Left kidney (tissue), 2 donors: ENCODE data around the gene RNF114. TPM values are rescaled to one million over a fixed set of nuclear protein-coding genes. Genes with fewer than 3 reads are reported as not detected.
"Not testable (repeated sequence)": the region's sequence is repeated elsewhere in the genome, so short reads cannot be mapped to it uniquely, and the experiment has no call there.

Experiments
- DNase-seq: peaks from one replicate; pipeline ENCODE4 v3.0.0-alpha.2; 2013
- polyA plus RNA-seq: library from polyadenylated mRNA; unstranded; fragments of 120-200 nt; gene quantifications from one replicate; pipeline ENCODE4 v1.2.1, GENCODE V29; 2013; ENCODE audit not compliant: insufficient read length

RNF114 gene
- polyA plus RNA-seq, 1 donor, result 79.3 TPM

DNA sequence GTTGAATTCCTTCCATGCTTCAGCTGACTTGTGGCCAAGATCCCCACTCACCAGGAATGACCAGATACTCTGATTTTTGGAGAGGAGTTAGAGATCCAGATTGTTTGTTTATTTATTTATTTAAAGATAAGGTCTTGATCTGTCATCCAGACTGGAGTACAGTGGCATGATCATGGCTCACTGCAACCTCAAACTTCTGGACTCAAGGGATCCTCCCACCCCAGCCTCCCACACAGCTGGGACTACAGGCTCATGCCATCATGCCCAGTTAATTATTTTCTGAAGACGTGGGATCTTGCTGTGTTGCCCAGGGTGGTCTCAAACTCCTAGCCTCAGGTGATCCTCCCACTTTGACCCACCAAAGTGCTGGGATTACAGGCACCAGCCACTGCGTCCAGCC lies 16.7 kb upstream of the RNF114 start:
- DNase-seq, result no peak

- no peak for DNase-seq
These were observed 11.9 kb upstream of the RNF114 start for GRCh38 chr20:49924247-49924646.

- no peak for DNase-seq
These were observed 10.2 kb upstream of the RNF114 start for GRCh38 chr20:49925901-49926454.

DNA sequence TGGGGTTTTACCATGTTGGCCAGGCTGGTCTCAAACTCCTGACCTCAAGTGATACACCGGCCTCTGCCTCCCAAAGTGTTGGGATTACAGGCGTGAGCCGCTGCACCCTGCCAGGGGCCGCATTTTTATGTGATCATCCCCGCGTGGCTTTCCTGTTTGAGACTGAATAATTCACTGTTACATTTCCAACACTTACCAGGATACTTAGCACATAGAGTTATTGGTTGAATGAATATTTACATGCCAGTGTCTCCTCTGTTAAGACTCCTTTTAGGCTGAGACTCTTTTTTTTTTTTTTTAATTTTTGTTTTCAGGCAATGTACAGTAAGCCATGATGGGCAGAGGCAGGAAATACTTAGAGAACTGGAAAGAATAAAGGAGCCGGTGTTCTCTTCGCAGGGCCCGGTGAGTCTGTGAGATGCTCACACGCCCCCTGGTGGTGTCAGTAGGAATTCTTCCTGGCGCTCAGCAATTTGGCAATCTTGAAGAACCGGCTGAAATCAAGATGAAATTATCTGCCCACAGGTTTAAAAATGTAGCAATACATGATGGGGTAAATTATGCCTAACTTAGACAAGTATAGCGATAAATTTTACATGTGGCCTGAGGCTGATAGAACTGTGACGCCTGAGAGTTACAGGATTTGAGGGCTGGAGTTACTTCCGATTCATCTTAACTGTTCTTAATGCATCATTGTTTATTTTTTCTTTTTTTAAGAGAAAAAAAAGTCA lies 7.6 kb upstream of the RNF114 start:
- DNase-seq, result peak; percentile 83

- DNase-seq, result no peak
These were observed 7.1 kb upstream of the RNF114 start for GRCh38 chr20:49929142-49929494.

DNA sequence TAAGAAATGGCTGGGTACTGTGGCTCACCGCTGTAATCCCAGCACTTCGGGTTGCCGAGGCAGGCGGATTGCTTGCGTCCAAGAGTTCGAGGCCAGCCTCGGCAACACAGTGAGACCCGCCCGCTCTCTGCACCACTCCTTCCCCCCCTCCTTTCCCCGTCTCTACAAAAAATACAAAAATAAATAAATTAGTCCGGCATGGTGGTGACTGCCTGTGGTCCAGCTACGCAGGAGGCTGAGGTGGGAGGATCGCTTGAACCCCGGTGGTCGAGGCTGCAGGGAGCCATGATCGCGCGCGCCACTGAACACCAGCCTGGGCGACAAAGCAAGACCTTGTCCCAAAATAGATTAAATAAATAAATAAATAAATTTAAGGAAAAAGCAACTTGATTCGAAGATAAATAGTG lies 448 bp upstream of the RNF114 start:
- no peak for DNase-seq

DNA sequence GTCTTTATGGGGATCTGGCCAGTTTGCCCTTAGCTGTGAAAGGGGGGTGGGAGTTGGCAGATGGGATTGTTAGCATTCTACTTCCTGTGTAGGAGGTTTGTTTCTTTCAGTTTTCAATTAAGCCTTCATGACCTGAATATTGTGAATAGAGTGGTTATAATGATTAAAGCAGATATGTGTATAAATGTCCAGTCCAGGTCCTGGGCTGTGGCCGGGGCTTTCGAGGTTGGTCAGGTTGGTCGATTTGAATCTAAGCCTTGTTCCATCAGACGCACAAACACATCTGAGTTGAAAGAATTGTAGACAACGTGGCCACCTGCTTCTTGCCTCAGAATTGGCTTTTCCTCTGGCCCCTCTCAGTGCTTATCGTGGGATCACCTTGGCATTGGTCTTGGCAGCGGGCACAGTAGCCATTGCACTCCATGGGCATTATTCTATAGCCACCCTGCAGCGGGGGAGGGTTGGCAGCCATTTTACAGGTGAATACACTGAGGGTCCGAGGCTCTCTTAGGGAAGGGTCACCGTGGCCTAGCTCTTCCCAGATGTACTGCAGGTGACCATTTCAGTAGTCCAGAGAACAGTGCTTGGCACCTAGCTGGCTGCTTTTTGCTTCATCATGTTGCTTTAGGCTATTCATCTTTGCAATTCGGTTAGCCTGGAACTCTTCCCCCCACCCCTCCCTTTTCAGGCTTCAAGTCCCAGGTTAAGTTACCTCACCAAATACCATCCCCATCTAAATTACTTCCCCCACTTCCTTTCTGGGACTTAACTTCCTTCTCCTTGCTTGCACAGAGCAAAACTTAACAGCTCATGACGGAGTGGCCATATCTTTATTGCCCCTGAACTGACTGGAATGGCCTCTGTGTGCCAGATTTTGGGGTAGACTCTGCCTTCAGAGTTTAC lies 1.1 kb downstream of the RNF114 start:
- no peak for DNase-seq

DNA sequence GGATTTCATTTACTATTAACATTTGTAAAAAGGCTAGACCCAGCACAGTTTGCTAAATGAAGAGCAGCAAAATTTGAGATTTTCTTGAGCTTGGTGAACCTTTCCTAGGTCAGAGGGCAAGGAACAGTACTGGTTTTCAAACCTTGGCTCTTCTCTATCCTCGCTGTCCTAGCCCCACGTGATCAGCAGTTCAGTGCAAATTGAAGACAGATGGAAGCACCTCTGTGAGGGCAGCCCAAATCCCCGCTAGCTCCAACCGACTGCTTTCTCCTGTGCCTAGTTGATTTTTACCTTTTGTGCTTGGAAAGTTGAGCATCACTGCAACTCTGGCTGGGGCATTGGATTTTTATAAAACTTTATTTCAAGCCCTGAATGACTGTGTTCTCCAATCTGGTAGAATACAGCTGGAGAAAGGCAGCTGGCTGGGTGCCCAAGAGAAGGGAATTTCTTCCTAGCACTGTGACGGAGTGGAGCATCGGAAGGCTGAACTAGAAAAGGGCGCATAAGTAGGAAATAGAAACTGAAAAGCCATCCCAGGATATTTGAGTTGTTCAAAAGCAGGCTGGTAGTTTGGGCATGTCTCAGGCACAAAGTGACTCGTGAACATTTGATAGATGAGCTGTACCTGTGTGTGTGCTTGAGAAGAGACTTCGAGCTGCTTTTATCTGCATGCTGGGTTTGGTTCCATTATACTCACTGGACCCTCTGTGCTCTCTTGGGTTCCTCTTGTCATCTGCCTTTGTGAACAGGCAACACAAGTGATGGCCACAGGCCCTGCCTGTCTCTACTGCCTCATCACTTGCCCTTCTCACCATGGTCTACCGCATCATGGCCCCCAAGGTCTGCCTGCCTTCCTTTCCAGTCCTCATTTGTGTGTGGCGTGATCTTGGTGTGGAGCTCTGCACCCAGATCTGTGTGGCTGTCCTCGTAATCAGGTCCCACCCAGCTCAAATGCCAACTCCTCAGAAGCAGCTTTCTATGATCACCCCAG lies 2.3 kb downstream of the RNF114 start:
- no peak for DNase-seq

DNA sequence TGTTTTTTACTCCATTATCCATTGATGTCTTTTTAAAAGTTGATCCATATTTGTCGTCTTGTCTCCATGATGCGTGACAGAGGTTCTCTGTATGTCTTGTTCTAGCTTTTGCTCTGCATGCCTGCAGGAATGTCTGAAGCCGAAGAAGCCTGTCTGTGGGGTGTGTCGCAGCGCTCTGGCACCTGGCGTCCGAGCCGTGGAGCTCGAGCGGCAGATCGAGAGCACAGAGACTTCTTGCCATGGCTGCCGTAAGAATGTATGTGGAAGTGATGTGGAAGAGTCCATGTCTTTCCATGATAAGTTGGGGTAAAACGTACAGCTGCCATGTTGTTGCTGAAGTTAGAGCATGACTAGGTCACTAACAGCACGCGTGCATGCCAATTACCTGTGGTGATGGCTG lies 5.3 kb downstream of the RNF114 start:
- no peak for DNase-seq

DNA sequence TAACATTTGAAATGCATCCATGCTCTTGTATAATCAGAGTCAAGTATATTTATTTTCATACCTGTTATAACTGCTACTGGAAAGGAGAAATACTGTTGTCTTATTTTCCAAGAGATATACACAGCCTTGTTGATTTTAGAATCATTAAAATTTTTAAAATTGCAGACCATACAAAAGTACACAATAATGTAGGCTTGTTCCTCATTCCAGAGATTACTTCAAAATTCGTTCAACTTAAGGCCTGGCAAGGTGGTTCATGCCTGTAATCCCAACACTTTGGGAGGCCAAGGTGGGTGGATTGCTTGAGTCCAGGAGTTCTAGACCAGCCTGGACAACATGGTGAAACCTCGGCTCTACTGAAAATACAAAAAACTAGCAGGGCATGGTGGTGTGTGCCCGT lies 6.1 kb downstream of the RNF114 start:
- DNase-seq, result no peak

GRCh38 chr20:49942942-49943341 lies 6.7 kb downstream of the RNF114 start:
- no peak for DNase-seq

DNA sequence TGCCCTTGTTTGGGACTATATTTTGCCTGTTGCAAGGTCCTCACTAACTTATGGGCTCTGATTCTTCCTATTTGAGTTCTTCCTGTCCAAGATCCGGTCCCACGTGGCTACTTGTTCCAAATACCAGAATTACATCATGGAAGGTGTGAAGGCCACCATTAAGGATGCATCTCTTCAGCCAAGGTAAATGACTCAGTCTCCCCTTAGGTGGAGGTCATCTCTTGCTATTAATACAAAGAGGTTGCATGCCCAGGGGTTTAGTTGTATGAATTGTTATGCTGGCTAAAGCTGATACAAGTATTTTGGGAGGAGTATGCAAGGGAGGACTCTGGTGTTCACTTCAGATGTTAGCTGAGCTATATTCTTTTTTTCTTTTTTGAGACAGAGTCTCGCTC lies 9.1 kb downstream of the RNF114 start:
- no peak for DNase-seq

GRCh38 chr20:49945701-49946477 lies 9.7 kb downstream of the RNF114 start:
- DNase-seq, result no peak

DNA sequence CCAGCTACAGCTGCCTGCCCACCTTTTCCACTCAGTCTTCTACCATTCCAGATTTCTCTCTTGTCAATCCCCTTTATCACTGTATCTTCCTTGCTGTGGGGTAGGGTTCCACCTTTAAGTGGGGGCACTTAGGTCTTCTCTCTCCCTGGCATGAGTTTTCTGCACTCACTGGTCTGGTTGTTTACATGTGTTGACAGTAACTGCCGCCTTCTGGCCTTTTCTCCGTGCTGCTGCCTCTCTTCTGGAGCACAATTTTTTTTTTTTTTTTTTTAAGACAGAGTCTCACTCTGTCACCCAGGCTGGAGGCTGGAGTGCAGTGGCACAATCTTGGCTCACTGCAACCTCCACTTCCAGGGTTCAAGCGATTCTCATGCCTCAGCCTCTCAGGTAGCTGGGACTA lies 12.0 kb downstream of the RNF114 start:
- no peak for DNase-seq

GRCh38 chr20:49948809-49949507 lies 12.8 kb downstream of the RNF114 start:
- DNase-seq, result no peak

DNA sequence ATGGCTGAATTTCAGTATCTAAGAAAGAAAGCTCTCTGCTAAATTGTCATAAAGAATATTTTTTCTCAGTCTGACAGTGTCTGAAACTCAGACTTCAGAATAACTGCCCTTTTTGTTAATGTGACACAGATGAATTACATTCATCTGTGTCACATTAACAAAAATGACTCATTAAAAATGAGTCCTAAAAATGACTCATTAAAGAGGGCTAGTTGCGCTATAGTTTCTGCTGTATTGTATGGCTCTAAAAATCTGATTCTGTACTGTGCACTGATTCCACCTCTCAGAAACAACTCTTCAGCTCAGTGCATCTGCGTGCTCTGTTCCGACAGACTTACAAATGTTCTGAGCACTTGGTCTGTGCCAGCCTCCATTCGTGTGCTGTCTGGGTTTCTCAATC lies 15.0 kb downstream of the RNF114 start:
- no peak for DNase-seq

GRCh38 chr20:49955167-49955566 lies 19.0 kb downstream of the RNF114 start:
- no peak for DNase-seq

- not testable (repeated sequence) for DNase-seq
These were observed 19.7 kb downstream of the RNF114 start for GRCh38 chr20:49955830-49956396.

- no peak for DNase-seq
These were observed 20.5 kb downstream of the RNF114 start for GRCh38 chr20:49956689-49957088.
